ENCODE measurements around the gene CHIA.

The CHIA gene

GRCh38 chr1:111369645-111370044 lies 79.0 kb downstream of the CHIA start:
- no peak for DNase-seq

Data from NCI-H748 treated with DMSO at 0.1 percent for 48 hours (cell line).